Thyroid gland (tissue), 4 donors: ENCODE results near the gene UHRF1.

Experiments used
- CTCF ChIP-seq, 6 experiments: fragments of 200-600 bp in 3 of 6; fragments of 450-650 bp in 3 of 6; sonication (generic) in 3 of 6; IDR thresholded peaks; one replicate each; pipeline ENCODE4 v1.5.1; 2016 to 2019; ENCODE audit warnings: antibody characterized with exemption in 6 of 6, mild to moderate bottlenecking in 2 of 6, inconsistent platforms in 1 of 6, moderate library complexity in 1 of 6
- POLR2A ChIP-seq, 2 donors: fragments of 450-650 bp; IDR thresholded peaks; one replicate each; pipeline ENCODE4 v1.6.1; 2017; ENCODE audit warnings: antibody characterized with exemption in 2 of 2, mild to moderate bottlenecking in 2 of 2, moderate library complexity in 1 of 2

DNA sequence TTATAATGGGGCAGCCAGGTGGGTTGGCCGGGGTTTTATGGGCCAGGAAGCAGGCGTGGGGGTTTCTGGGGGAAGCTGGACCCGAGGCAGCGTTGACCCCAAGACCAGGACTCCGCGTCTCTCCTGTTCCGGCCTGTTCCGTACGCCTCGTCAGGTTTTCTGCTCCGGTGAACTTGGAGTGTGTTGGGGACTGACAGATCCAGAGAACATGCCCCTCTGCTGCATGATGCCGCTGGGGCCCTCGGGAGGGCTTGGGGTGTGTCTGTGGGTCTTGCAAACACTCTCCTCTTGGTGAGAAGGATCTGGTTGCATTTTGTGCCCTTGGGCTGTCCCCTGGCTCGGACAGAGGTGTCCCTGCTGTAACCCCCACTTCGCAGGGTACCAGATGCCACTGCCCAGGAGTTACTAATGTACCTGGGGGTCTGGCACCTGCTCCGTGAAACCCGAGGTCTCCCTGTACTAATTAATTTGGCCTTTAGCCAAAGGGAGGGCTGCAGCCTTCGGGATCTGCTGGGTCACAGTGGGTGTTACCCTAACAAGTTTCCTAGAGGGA, 75.2 kb downstream of the UHRF1 start:
- TF ChIP-seq CTCF (IDR thresholded peaks at IDR 0.05), result no peak
- TF ChIP-seq POLR2A (IDR thresholded peaks at IDR 0.05), result peak in 1 of 2 donors; percentile 21
